Activated CD4-positive, alpha-beta memory T cell treated with anti-CD3 and anti-CD28 coated beads for 36 hours (primary cell): ENCODE results near the gene MARK3. TPM values are rescaled to one million over a fixed set of nuclear protein-coding genes. Genes with fewer than 3 reads are reported as not detected.

Experiments used
- CTCF ChIA-PET: fragments of 350-600 bp; sonication (Branson Sonifier 250); formaldehyde crosslinking; loops from one replicate; lab custom pipeline; 2021; ENCODE audit warnings: antibody characterized with exemption, inconsistent platforms; lab: Charles Lee
- POLR2A ChIA-PET: fragments of 350-600 bp; sonication (Branson Sonifier 250); formaldehyde crosslinking; loops from one replicate; lab custom pipeline; 2021; ENCODE audit warnings: antibody characterized with exemption; lab: Charles Lee
- DNase-seq: peaks from one replicate; pipeline ENCODE4 v3.0.0-alpha.2; 2020
- H3K27ac Mint-ChIP-seq: one replicate; pipeline ENCODE4 v1.8.0; 2021; ENCODE audit warnings: mixed read lengths
- H3K27me3 Mint-ChIP-seq: one replicate; pipeline ENCODE4 v1.8.0; 2021; ENCODE audit warnings: mixed read lengths
- H3K36me3 Mint-ChIP-seq: one replicate; pipeline ENCODE4 v1.8.0; 2021; ENCODE audit warnings: mixed read lengths
- H3K4me1 Mint-ChIP-seq: one replicate; pipeline ENCODE4 v1.8.0; 2021; ENCODE audit warnings: low read depth, mixed read lengths
- H3K4me3 Mint-ChIP-seq: one replicate; pipeline ENCODE4 v1.8.0; 2021; ENCODE audit warnings: mild to moderate bottlenecking, mixed read lengths
- H3K9me3 Mint-ChIP-seq: one replicate; pipeline ENCODE4 v1.8.0; 2021; ENCODE audit warnings: mixed read lengths
- intact Hi-C: fragments of 100-400 bp; cut with micrococcal nuclease; formaldehyde crosslinking; loops from one replicate; pipeline ENCODE4 v1.15.1; 2023
- total RNA-seq, 2 experiments: library from RNA; stranded (reverse); gene quantifications; one replicate each; pipeline ENCODE4 v1.2.3, GENCODE V29; 2021

MARK3 gene
- total RNA-seq, 2 experiments from 2014 or later: 63.4 to 69.1 TPM

DNA sequence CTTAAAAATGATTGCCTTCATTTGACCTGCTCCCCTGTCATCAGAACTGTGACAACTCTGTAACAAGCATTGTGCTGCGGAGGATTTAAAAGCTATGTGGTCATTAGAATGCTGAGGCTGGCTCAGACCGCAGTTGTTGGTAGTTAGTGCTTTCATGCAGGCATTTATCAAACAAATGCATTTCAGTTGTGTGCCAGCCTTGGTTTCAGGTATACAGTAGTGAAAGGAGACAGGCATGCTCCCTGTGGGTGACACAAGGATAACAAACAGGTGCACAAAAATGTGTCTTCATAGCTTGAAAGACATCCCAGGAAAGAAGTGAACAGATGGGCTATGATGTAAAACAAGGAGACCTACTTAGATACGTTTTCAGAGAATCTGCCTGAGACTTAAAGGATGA, 60.6 kb downstream of the MARK3 start:
- Mint-ChIP-seq H3K4me1 (peaks cover 36% of the 10 kb centered on the region), H3K36me3 (peaks cover 8% of the 10 kb centered on the region), H3K27me3 (no peaks in the 10 kb centered on the region), H3K4me3 (no peak overlapping the region), H3K27ac (no peak overlapping the region), H3K9me3 (no peaks in the 10 kb centered on the region)
- intact Hi-C loops: no loop called here
- no peak for DNase-seq
- ChIA-PET POLR2A (no interaction called here), CTCF (interaction anchor here (0.6 to 1.0 kb wide), 3 partner anchors 55 to 500 kb away, joined by 3 read pairs; no protein-coding TSS in a partner anchor)

DNA sequence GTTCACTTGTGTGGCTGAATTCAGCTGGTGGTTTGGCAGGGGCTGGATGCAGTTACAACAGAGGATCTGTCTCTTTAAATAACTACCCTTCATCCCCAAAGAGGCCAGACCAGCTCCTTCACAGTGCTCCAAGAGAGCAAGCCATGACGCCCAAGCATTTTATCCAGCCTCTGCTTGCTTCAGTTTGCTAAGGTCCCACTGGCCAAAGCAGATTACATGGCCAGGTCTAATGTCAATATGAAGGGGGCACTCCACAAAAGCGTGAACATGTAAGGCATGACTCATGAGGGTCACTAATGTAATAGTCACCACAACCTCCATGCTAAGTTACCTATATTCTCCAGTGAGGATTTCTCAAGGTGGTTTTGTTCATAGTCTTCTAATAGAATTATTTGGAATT, 62.9 kb downstream of the MARK3 start:
- CTCF ChIA-PET: no interaction called here
- peaks cover 33% of the 10 kb centered on the region for H3K4me1 Mint-ChIP-seq
- no peaks in the 10 kb centered on the region for H3K27me3 Mint-ChIP-seq
- no peak overlapping the region for H3K27ac Mint-ChIP-seq
- peaks cover 11% of the 10 kb centered on the region for H3K36me3 Mint-ChIP-seq
- H3K4me3 Mint-ChIP-seq: no peak overlapping the region
- POLR2A ChIA-PET: no interaction called here
- H3K9me3 Mint-ChIP-seq: no peaks in the 10 kb centered on the region
- no peak for DNase-seq
- intact Hi-C loops: no loop called here

DNA sequence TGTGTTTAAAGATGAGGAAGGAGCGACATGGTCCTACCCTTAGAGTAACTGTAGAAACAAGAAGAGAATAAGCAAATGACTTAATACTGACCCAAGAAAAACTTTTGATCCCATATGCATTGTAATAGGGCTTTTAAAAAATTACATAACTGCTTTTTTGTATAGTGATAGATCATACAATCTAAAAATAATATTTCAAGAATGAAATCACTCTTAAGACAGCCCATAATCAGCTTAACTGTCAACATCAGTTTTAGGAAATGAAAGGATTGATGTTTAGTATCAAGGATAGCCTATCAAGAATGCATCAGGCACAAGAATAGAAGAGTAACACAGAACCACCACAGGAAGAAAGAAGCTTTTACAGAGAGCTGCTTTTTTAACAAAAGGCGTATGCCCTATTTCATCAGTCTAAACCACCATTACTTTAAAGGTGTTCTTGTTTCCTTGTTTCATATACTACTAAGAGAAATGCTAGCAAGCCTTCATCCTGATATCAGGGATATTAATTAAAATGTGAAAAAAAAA, 64.5 kb downstream of the MARK3 start:
- POLR2A ChIA-PET: no interaction called here
- Mint-ChIP-seq H3K4me3 (no peak overlapping the region), H3K27ac (no peak overlapping the region), H3K36me3 (peaks cover 6% of the 10 kb centered on the region), H3K27me3 (no peaks in the 10 kb centered on the region), H3K4me1 (peaks cover 27% of the 10 kb centered on the region), H3K9me3 (no peaks in the 10 kb centered on the region)
- CTCF ChIA-PET: interaction anchor here (0.6 to 2.6 kb wide), 2 partner anchors 59 to 112 kb away, joined by 3 to 11 read pairs; no protein-coding TSS in a partner anchor
- DNase-seq: no peak
- intact Hi-C loops: no loop called here

DNA sequence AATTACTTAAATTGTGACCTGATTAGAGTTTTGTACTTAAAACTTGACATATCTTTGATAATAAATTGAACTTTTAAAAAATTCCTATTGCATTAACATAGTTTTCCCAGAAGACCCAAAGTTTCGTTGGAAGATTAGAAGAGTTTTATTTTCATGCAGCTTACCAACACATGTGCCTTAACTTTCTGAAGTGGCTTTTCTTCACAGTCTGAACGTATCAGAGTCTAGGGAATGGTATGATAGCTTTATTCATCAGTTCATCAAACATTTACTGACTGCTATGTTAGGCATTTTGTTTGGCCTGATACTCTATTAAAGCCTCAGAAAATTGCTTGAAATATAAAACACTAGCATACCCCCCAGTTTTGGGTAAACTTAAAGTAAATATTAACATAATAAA, 65.2 kb downstream of the MARK3 start:
- no peak overlapping the region for H3K4me3 Mint-ChIP-seq
- H3K9me3 Mint-ChIP-seq: no peaks in the 10 kb centered on the region
- ChIA-PET POLR2A (no interaction called here), CTCF (interaction anchor here (0.6 to 2.6 kb wide), 2 partner anchors 59 to 102 kb away, joined by 3 to 11 read pairs; no protein-coding TSS in a partner anchor)
- intact Hi-C loops: no loop called here
- DNase-seq: no peak
- H3K27me3 Mint-ChIP-seq: no peaks in the 10 kb centered on the region
- H3K27ac Mint-ChIP-seq: no peak overlapping the region
- peaks cover 6% of the 10 kb centered on the region for H3K36me3 Mint-ChIP-seq
- H3K4me1 Mint-ChIP-seq: peaks cover 24% of the 10 kb centered on the region

DNA sequence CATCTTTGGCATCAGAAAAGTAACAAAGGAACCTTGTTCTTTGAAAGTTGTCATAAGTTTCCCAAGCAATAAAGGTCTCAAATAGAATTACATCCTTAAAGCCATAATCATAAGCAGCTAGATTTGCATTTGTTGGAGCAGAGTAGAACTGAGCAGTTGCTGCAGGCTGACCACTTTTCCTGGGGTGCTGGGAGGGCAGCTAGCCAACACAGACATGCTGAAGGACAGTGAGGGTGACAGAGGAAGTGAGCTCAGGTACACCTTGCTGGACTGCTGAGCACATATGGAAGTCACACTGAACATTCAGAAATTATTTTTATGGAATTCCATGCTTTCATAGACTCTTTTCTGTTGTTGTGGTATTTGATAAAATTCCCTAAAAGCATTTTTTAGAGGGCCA, 66.2 kb downstream of the MARK3 start:
- CTCF ChIA-PET: interaction anchor here (2.6 kb wide), 1 partner anchor 60 kb away, joined by 11 read pairs; no protein-coding TSS in a partner anchor
- no peaks in the 10 kb centered on the region for H3K9me3 Mint-ChIP-seq
- intact Hi-C loops: no loop called here
- peaks cover 19% of the 10 kb centered on the region for H3K4me1 Mint-ChIP-seq
- no peak overlapping the region for H3K4me3 Mint-ChIP-seq
- POLR2A ChIA-PET: no interaction called here
- no peak for DNase-seq
- no peak overlapping the region for H3K27ac Mint-ChIP-seq
- H3K36me3 Mint-ChIP-seq: peaks cover 10% of the 10 kb centered on the region
- no peaks in the 10 kb centered on the region for H3K27me3 Mint-ChIP-seq

DNA sequence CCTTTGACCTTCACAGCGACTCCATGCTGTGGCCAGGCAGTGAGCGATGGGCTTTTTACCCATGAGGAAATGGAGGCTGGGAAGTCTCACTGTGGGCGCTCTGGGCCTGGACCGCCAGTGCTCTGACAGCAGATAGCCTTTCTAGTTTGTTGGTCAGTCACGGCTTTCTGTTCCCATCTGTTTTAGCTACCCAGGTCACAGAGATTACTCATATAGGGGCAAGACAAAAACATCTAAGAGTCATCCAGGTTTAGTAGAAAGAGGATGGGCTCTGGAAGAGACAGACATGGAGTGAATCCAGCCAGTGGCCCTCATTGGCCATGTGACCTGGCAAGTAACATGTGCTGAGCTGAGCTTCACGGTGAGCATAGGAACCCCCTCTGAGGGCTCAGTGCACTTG, 68.6 kb downstream of the MARK3 start:
- CTCF ChIA-PET: interaction anchor here (1.4 kb wide), 1 partner anchor 60 kb away, joined by 7 read pairs; no protein-coding TSS in a partner anchor
- H3K9me3 Mint-ChIP-seq: no peaks in the 10 kb centered on the region

DNA sequence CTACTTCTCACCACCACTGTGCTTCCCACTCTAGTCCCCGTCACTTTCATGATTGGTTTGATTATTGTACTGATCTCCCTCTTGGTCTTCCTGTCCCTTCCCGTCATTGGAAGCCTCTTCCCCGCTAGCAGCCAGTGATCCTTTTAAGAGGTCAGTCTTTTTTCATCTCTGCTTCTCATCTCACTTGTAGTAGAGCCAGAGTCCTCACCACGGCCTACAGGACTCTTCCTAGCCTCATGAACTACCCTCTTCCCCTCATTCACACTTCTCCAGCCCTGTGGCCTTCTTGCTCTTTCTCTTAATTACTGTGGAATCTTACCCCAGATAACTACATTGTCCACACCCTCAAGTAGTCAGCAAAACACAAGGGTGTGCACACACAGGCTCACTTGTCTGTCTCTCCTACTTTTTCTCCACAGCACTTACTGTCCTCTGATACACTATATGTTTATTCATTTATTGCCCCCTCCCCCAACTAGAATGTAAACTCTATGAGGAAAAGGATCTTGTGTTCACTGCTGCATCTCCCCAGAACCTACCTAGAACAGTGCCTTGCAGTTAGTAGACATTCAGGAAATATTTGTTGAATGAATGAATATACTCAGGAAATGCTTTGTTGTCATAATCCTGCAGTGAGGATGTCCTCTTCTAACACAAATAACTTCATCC, 71.1 kb downstream of the MARK3 start:
- Mint-ChIP-seq H3K4me1 (peaks cover 15% of the 10 kb centered on the region), H3K9me3 (no peaks in the 10 kb centered on the region), H3K36me3 (peaks cover 17% of the 10 kb centered on the region), H3K27me3 (no peaks in the 10 kb centered on the region), H3K4me3 (no peak overlapping the region), H3K27ac (no peak overlapping the region)
- ChIA-PET CTCF (interaction anchor here (0.7 to 1.4 kb wide), 2 partner anchors 44 to 65 kb away, joined by 3 to 4 read pairs; no protein-coding TSS in a partner anchor), POLR2A (no interaction called here)
- intact Hi-C loops: no loop called here
- DNase-seq: no peak

More for the DNA sequence above, 68.6 kb downstream of the MARK3 start:
- H3K4me1 Mint-ChIP-seq: peaks cover 10% of the 10 kb centered on the region
- DNase-seq: no peak
- POLR2A ChIA-PET: no interaction called here
- intact Hi-C loops: no loop called here
- H3K4me3 Mint-ChIP-seq: no peak overlapping the region
- no peaks in the 10 kb centered on the region for H3K27me3 Mint-ChIP-seq
- H3K27ac Mint-ChIP-seq: no peak overlapping the region
- H3K36me3 Mint-ChIP-seq: peaks cover 16% of the 10 kb centered on the region

DNA sequence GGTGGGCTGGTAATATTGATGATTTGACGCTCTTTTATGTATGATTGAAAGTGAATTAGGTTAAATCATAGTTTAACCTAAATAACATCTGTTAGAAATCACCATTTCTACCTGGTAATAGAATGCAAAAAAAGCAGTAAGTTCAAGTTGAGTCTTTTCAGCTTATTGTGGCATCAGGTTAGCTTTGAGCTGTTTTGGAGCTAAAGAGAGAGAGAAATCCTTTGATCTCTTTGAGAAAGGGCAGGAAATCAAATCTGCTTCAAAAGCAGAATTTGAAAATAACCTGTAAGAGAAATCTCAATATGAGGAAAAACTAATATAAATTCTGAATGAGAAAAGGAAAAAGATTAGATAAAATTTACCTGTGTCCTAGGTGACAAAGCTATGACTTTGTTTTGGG, 75.2 kb downstream of the MARK3 start:
- H3K36me3 Mint-ChIP-seq: peaks cover 24% of the 10 kb centered on the region
- H3K9me3 Mint-ChIP-seq: no peaks in the 10 kb centered on the region
- intact Hi-C loops: no loop called here
- no peaks in the 10 kb centered on the region for H3K27me3 Mint-ChIP-seq
- H3K27ac Mint-ChIP-seq: no peak overlapping the region
- no peak overlapping the region for H3K4me3 Mint-ChIP-seq
- DNase-seq: no peak
- H3K4me1 Mint-ChIP-seq: peaks cover 15% of the 10 kb centered on the region
- CTCF ChIA-PET: interaction anchor here (1.4 kb wide), 1 partner anchor 69 kb away, joined by 5 read pairs; no protein-coding TSS in a partner anchor
- POLR2A ChIA-PET: interaction anchor here (0.5 kb wide), 1 partner anchor 80 kb away, joined by 3 read pairs; no protein-coding TSS in a partner anchor

DNA sequence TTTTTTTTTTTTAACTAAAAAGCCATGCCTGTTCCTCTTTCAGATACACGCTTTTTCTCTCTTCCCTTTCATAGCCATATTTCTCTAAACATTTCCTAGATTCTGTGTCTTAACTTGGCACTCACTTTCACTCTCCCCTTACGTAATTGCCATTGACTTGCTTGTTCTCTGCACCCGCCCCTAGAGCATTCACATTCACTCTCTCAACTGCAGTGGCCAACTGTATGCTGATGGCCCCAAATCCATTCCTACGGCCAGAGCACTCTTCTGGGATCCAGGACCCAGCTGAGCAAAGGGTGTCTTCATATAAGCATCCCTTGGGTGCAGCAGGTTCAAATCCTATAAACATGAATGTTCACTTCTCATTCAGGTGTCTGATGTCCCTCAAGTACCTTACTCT, 77.9 kb downstream of the MARK3 start:
- Mint-ChIP-seq H3K9me3 (no peaks in the 10 kb centered on the region), H3K36me3 (peaks cover 22% of the 10 kb centered on the region), H3K27ac (no peak overlapping the region), H3K27me3 (no peaks in the 10 kb centered on the region), H3K4me3 (no peak overlapping the region), H3K4me1 (peaks cover 9% of the 10 kb centered on the region)
- no peak for DNase-seq
- intact Hi-C loops: no loop called here
- ChIA-PET CTCF (no interaction called here), POLR2A (no interaction called here)

DNA sequence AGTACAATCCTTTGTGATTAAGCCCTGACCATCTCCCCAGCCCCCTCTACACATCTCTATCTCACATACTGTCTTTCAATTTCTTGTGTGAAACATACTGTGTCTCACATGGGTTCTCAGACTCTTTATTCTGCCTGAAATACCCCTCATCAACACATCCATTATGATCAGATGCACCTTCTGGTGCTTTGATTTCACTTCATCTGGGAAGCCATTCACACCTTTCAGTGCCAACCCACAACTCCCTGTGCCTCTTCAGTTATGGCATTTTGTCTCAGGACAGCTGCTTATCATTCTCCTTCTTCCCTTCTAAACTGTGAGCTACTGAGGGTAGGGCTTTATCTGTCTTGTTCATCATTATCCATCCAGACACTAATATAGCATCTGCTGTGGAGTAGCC, 78.6 kb downstream of the MARK3 start:
- no peaks in the 10 kb centered on the region for H3K27me3 Mint-ChIP-seq
- no peak for DNase-seq
- H3K27ac Mint-ChIP-seq: no peak overlapping the region
- intact Hi-C loops: no loop called here
- ChIA-PET CTCF (no interaction called here), POLR2A (no interaction called here)
- no peaks in the 10 kb centered on the region for H3K9me3 Mint-ChIP-seq
- H3K4me3 Mint-ChIP-seq: no peak overlapping the region
- H3K4me1 Mint-ChIP-seq: peaks cover 9% of the 10 kb centered on the region
- peaks cover 26% of the 10 kb centered on the region for H3K36me3 Mint-ChIP-seq

DNA sequence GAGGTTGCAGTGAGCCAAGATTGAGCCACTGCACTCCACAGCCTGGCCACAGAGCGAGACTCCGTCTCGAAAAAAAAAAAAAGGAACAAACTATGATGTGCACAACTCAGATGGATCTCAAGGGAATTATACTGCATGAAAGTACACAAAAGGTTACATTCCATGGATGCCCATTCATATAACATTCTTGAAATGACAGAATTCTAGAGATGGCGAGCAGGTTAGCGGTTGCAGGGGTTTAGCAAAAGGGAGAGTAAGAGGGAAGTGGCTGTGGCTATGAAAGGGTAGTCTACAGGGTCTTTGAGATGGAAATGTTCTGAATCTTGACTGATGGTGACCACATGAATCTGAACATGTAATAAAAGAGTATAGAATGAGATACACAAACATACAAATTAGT, 87.7 kb downstream of the MARK3 start:
- Mint-ChIP-seq H3K36me3 (peaks cover 40% of the 10 kb centered on the region), H3K9me3 (no peaks in the 10 kb centered on the region), H3K4me1 (no peaks in the 10 kb centered on the region), H3K27me3 (no peaks in the 10 kb centered on the region), H3K4me3 (no peak overlapping the region), H3K27ac (peak overlapping the region; percentile 6)
- intact Hi-C loops: no loop called here
- DNase-seq: no peak
- ChIA-PET CTCF (no interaction called here), POLR2A (no interaction called here)

DNA sequence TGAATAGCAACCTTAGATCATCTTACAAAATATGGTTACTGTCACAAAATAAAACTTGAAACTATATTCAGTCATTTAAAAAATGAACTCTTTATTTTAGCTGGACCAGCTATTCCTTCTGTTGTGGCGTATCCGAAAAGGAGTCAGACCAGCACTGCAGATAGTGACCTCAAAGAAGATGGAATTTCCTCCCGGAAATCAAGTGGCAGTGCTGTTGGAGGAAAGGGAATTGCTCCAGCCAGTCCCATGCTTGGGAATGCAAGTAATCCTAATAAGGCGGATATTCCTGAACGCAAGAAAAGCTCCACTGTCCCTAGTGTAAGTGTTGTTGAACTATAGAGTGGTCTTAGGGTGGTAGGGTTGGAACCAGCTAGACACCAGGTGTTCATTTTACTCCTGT, 89.7 kb downstream of the MARK3 start:
- intact Hi-C loops: no loop called here
- no peak overlapping the region for H3K27ac Mint-ChIP-seq
- ChIA-PET CTCF (interaction anchor here (0.7 kb wide), 1 partner anchor 581 kb away, joined by 3 read pairs; no protein-coding TSS in a partner anchor), POLR2A (no interaction called here)
- H3K4me1 Mint-ChIP-seq: no peaks in the 10 kb centered on the region
- no peak for DNase-seq
- H3K9me3 Mint-ChIP-seq: no peaks in the 10 kb centered on the region
- no peaks in the 10 kb centered on the region for H3K27me3 Mint-ChIP-seq
- no peak overlapping the region for H3K4me3 Mint-ChIP-seq
- peaks cover 35% of the 10 kb centered on the region for H3K36me3 Mint-ChIP-seq
